Fibroblast of lung (primary cell): ENCODE data around the gene EML3. TPM values are rescaled to one million over a fixed set of nuclear protein-coding genes. Genes with fewer than 3 reads are reported as not detected.

Experiments used
- DNase-seq, 2 donors: peaks; one replicate each; pipeline versions ENCODE4 v3.0.0 to v3.0.0-alpha.2; 2010; ENCODE audit warnings: low read depth in 2 of 2
- H2AFZ ChIP-seq: 2 replicates; pipeline ENCODE4 v1.5.1; 2012; ENCODE audit warnings: low read length, control low read depth, inconsistent platforms
- H3K27ac ChIP-seq: 2 replicates; pipeline ENCODE4 v1.5.1; 2011; ENCODE audit warnings: low read length, control low read depth; ENCODE audit not compliant: insufficient read depth
- H3K27me3 ChIP-seq: 2 replicates; pipeline ENCODE4 v1.5.1; 2011; ENCODE audit warnings: mild to moderate bottlenecking, low read length; ENCODE audit not compliant: control insufficient read depth, insufficient read depth
- H3K36me3 ChIP-seq: 2 replicates; pipeline ENCODE4 v1.5.1; 2011; ENCODE audit warnings: low read length; ENCODE audit not compliant: control insufficient read depth, insufficient read depth
- H3K4me1 ChIP-seq: 2 replicates; pipeline ENCODE4 v1.5.1; 2011; ENCODE audit warnings: low read length; ENCODE audit not compliant: control insufficient read depth, insufficient read depth; ENCODE audit errors: extremely low read depth
- H3K4me2 ChIP-seq: 2 replicates; pipeline ENCODE4 v1.5.1; 2011; ENCODE audit warnings: low read length, control low read depth; ENCODE audit not compliant: insufficient read depth; ENCODE audit errors: extremely low read depth
- H3K4me3 ChIP-seq, 4 experiments: fragments of 200-600 bp in 1 of 4; sonication (generic) in 1 of 4; replicated peaks in 1 of 4; 2 replicates each; pipeline ENCODE4 v1.5.1; 2011 to 2016; ENCODE audit warnings: low read length in 4 of 4, low read depth in 3 of 4, mild to moderate bottlenecking in 3 of 4, control low read depth in 2 of 4, inconsistent platforms in 1 of 4, mixed read lengths in 1 of 4; ENCODE audit not compliant: insufficient read depth in 1 of 4; ENCODE audit errors: control extremely low read depth in 1 of 4
- H3K79me2 ChIP-seq: 2 replicates; pipeline ENCODE4 v1.5.1; 2012; ENCODE audit warnings: mild to moderate bottlenecking, low read length, inconsistent platforms; ENCODE audit not compliant: control insufficient read depth, insufficient read depth
- H3K9ac ChIP-seq: 2 replicates; pipeline ENCODE4 v1.5.1; 2011; ENCODE audit warnings: mild to moderate bottlenecking, low read length, control low read depth; ENCODE audit not compliant: insufficient read depth
- H3K9me3 ChIP-seq: 2 replicates; pipeline ENCODE4 v1.5.1; 2012; ENCODE audit warnings: low read depth, low read length; ENCODE audit not compliant: control insufficient read depth, insufficient read depth
- H4K20me1 ChIP-seq: 2 replicates; pipeline ENCODE4 v1.5.1; 2011; ENCODE audit warnings: low read length; ENCODE audit not compliant: control insufficient read depth, insufficient read depth; ENCODE audit errors: extremely low read depth
- EZH2 ChIP-seq: IDR thresholded peaks from 2 replicates; pipeline ENCODE4 v1.5.1; 2012; ENCODE audit warnings: low read length, control low read depth, mild to moderate bottlenecking; ENCODE audit errors: missing control alignments
- polyA plus RNA-seq, 2 donors: library from polyadenylated mRNA; depleted of rRNA in 1 of 2; stranded (reverse) in 1 of 2; unstranded in 1 of 2; fragments of >200 nt; gene quantifications; 2 replicates each; pipeline ENCODE4 v1.2.1, GENCODE V29; 2011 to 2012; ENCODE audit warnings: missing spikeins in 1 of 2
- total RNA-seq: library from RNA; depleted of rRNA; stranded (reverse); fragments of >200 nt; gene quantifications from 2 replicates; pipeline ENCODE4 v1.2.1, GENCODE V29; 2014
- TF ChIP-seq, protein P1 (sequence below), 2 donors: IDR thresholded peaks in 1 of 2; conservative IDR thresholded peaks in 1 of 2; 1 replicate in 1 of 2; 2 replicates in 1 of 2; pipeline ENCODE4 v1.5.1; 2011 to 2012; ENCODE audit warnings: low read length in 2 of 2, control low read depth in 1 of 2, inconsistent platforms in 1 of 2, low read depth in 1 of 2, mild to moderate bottlenecking in 1 of 2

Gene EML3
- total and polyA plus RNA-seq, 2 donors (not counting 1 experiment from before 2014, with no cell fraction given), result 20.5 to 22.6 TPM

DNA sequence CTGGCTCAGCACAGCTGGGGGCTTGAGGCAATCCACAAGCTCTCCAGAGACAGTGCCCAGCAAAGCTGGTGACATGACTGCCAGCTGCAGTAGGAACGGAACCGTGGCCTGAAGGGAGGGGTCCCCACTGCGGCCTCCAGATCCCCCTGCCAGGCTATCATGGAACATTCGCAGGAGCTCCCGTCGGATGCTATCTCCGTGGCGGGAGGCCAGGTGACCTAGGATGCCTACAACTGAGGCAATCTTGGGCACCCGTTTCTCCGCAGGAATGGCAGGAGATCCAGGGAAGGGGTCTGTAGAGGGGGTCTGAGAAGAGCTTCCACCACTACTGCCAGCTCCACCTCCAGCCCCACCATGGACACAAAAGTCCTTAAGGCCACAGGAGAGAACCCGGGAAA is 36.4 kb upstream of the EML3 start:
- TF ChIP-seq, protein P1, sequence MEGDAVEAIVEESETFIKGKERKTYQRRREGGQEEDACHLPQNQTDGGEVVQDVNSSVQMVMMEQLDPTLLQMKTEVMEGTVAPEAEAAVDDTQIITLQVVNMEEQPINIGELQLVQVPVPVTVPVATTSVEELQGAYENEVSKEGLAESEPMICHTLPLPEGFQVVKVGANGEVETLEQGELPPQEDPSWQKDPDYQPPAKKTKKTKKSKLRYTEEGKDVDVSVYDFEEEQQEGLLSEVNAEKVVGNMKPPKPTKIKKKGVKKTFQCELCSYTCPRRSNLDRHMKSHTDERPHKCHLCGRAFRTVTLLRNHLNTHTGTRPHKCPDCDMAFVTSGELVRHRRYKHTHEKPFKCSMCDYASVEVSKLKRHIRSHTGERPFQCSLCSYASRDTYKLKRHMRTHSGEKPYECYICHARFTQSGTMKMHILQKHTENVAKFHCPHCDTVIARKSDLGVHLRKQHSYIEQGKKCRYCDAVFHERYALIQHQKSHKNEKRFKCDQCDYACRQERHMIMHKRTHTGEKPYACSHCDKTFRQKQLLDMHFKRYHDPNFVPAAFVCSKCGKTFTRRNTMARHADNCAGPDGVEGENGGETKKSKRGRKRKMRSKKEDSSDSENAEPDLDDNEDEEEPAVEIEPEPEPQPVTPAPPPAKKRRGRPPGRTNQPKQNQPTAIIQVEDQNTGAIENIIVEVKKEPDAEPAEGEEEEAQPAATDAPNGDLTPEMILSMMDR (conservative IDR thresholded peaks at IDR 0.05 in 1 of 2, IDR thresholded peaks at IDR 0.05 in 1 of 2; ENCODE audit: low read depth in 1 of 2, low read length in 2 of 2), result no peak
- no peak for TF ChIP-seq EZH2
- Histone ChIP-seq H3K27ac (no peak overlapping the region), H3K4me1 (peaks cover 8% of the 10 kb centered on the region), H3K27me3 (no peaks in the 10 kb centered on the region), H3K4me2 (no peak overlapping the region), H3K9ac (no peak overlapping the region), H4K20me1 (no peaks in the 10 kb centered on the region), H3K36me3 (peaks cover 13% of the 10 kb centered on the region), H3K79me2 (peaks cover 44% of the 10 kb centered on the region), H3K9me3 (no peaks in the 10 kb centered on the region), H3K4me3 (no peak overlapping the region), H2AFZ (no peak overlapping the region)
- DNase-seq, result no peak

GRCh38 chr11:62648185-62648966 is 35.8 kb upstream of the EML3 start:
- H3K4me2 ChIP-seq, result no peak overlapping the region
- no peak for DNase-seq
- H3K36me3 ChIP-seq, result peaks cover 15% of the 10 kb centered on the region
- no peak overlapping the region for H3K27ac ChIP-seq
- no peak overlapping the region for H3K4me3 ChIP-seq
- H3K79me2 ChIP-seq, result peaks cover 50% of the 10 kb centered on the region
- TF ChIP-seq, protein P1 (conservative IDR thresholded peaks at IDR 0.05 in 1 of 2, IDR thresholded peaks at IDR 0.05 in 1 of 2; ENCODE audit: low read depth in 1 of 2, low read length in 2 of 2), result no peak
- no peak for TF ChIP-seq EZH2
- no peaks in the 10 kb centered on the region for H3K9me3 ChIP-seq
- H3K9ac ChIP-seq, result no peak overlapping the region
- H4K20me1 ChIP-seq, result no peaks in the 10 kb centered on the region
- no peak overlapping the region for H2AFZ ChIP-seq
- H3K4me1 ChIP-seq, result peaks cover 8% of the 10 kb centered on the region
- no peaks in the 10 kb centered on the region for H3K27me3 ChIP-seq

- Histone ChIP-seq H3K79me2 (peaks cover 52% of the 10 kb centered on the region), H3K36me3 (peaks cover 15% of the 10 kb centered on the region), H3K27me3 (no peaks in the 10 kb centered on the region), H3K9me3 (no peaks in the 10 kb centered on the region), H4K20me1 (no peaks in the 10 kb centered on the region), H2AFZ (no peak overlapping the region), H3K4me2 (no peak overlapping the region), H3K4me3 (no peak overlapping the region), H3K9ac (no peak overlapping the region), H3K4me1 (peaks cover 8% of the 10 kb centered on the region), H3K27ac (no peak overlapping the region)
- TF ChIP-seq EZH2, result no peak
- TF ChIP-seq, protein P1 (conservative IDR thresholded peaks at IDR 0.05 in 1 of 2, IDR thresholded peaks at IDR 0.05 in 1 of 2; ENCODE audit: low read depth in 1 of 2, low read length in 2 of 2), result no peak
- no peak for DNase-seq
Observed at GRCh38 chr11:62647609-62648005, 35.0 kb upstream of the EML3 start.
